Muscle layer of colon (tissue), 2 donors: ENCODE data around the gene ALKBH6.
A peak's percentile ranks its signal among the peaks of the same experiment; 100 is the strongest.
"Not testable (repeated sequence)": the region's sequence is repeated elsewhere in the genome, so short reads cannot be mapped to it uniquely, and the experiment has no call there.

Experiments
- H3K27ac ChIP-seq: one replicate; pipeline ENCODE4 v1.7.0; 2013; ENCODE audit warnings: low read depth, mild to moderate bottlenecking, low read length, moderate library complexity
- H3K27me3 ChIP-seq, 2 donors: one replicate each; pipeline ENCODE4 v1.7.0; 2013; ENCODE audit warnings: low read length in 2 of 2, mild to moderate bottlenecking in 2 of 2; ENCODE audit not compliant: insufficient read depth in 2 of 2, control insufficient read depth in 1 of 2
- H3K36me3 ChIP-seq: one replicate; pipeline ENCODE4 v1.7.0; 2013; ENCODE audit warnings: mild to moderate bottlenecking, low read length; ENCODE audit not compliant: insufficient read depth
- H3K4me1 ChIP-seq: one replicate; pipeline ENCODE4 v1.7.0; 2013; ENCODE audit warnings: mild to moderate bottlenecking, low read length; ENCODE audit not compliant: insufficient read depth
- H3K4me3 ChIP-seq, 2 donors: one replicate each; pipeline ENCODE4 v1.7.0; 2013; ENCODE audit warnings: low read length in 2 of 2, low read depth in 1 of 2, mild to moderate bottlenecking in 1 of 2, moderate library complexity in 1 of 2
- H3K9ac ChIP-seq: one replicate; pipeline ENCODE4 v1.7.0; 2013; ENCODE audit warnings: low read length
- H3K9me3 ChIP-seq: one replicate; pipeline ENCODE4 v1.7.0; 2013; ENCODE audit warnings: mild to moderate bottlenecking, low read length
- donor health status: abdominal sarcoma.
- donor health status: Adenocarcinoma of cecum.

Gene ALKBH6

GRCh38 chr19:36047835-36048234 lies 33.8 kb upstream of the ALKBH6 start:
- Histone ChIP-seq H3K4me1 (peaks cover 35% of the 10 kb centered on the region), H3K27ac (no peak overlapping the region), H3K4me3 (no peak overlapping the region), H3K9ac (no peak overlapping the region), H3K27me3 (no peaks in the 10 kb centered on the region), H3K36me3 (no peaks in the 10 kb centered on the region), H3K9me3 (no peaks in the 10 kb centered on the region)

GRCh38 chr19:36046443-36047050 lies 32.5 kb upstream of the ALKBH6 start:
- H3K27ac ChIP-seq, result no peak overlapping the region
- no peak overlapping the region for H3K9ac ChIP-seq
- H3K4me3 ChIP-seq, result no peak overlapping the region
- peaks cover 37% of the 10 kb centered on the region for H3K4me1 ChIP-seq
- H3K9me3 ChIP-seq, result no peaks in the 10 kb centered on the region
- H3K27me3 ChIP-seq, result no peaks in the 10 kb centered on the region
- H3K36me3 ChIP-seq, result no peaks in the 10 kb centered on the region

- H3K9ac ChIP-seq, result no peak overlapping the region
- no peak overlapping the region for H3K4me3 ChIP-seq
- H3K27me3 ChIP-seq, result no peaks in the 10 kb centered on the region
- H3K36me3 ChIP-seq, result no peaks in the 10 kb centered on the region
- H3K27ac ChIP-seq, result peak overlapping the region; percentile 56
- H3K4me1 ChIP-seq, result peaks cover 36% of the 10 kb centered on the region
- no peaks in the 10 kb centered on the region for H3K9me3 ChIP-seq
These were observed 29.9 kb upstream of the ALKBH6 start for GRCh38 chr19:36043952-36044351.

GRCh38 chr19:36041831-36042230 lies 27.8 kb upstream of the ALKBH6 start:
- Histone ChIP-seq H3K27me3 (no peaks in the 10 kb centered on the region), H3K27ac (no peak overlapping the region), H3K9me3 (no peaks in the 10 kb centered on the region), H3K36me3 (no peaks in the 10 kb centered on the region), H3K9ac (no peak overlapping the region), H3K4me1 (peaks cover 34% of the 10 kb centered on the region), H3K4me3 (no peak overlapping the region)

- peaks cover 27% of the 10 kb centered on the region for H3K4me1 ChIP-seq
- H3K4me3 ChIP-seq, H3K27me3 ChIP-seq, H3K9ac ChIP-seq, H3K27ac ChIP-seq, H3K36me3 ChIP-seq, H3K9me3 ChIP-seq: not testable (repeated sequence)
These were observed 27.1 kb upstream of the ALKBH6 start for GRCh38 chr19:36041092-36041491.

- Histone ChIP-seq H3K9me3 (no peaks in the 10 kb centered on the region), H3K4me3 (no peak overlapping the region), H3K4me1 (peaks cover 25% of the 10 kb centered on the region), H3K27ac (no peak overlapping the region), H3K27me3 (no peaks in the 10 kb centered on the region), H3K9ac (no peak overlapping the region), H3K36me3 (peaks cover under 1% of the 10 kb centered on the region)
These were observed 26.5 kb upstream of the ALKBH6 start for GRCh38 chr19:36040495-36040894.

- Histone ChIP-seq H3K9me3 (no peaks in the 10 kb centered on the region), H3K4me1 (peaks cover 11% of the 10 kb centered on the region), H3K9ac (peak within 1 kb of the TSS; percentile 33), H3K27ac (peak within 1 kb of the TSS; percentile 70), H3K27me3 (no peaks in the 10 kb centered on the region), H3K36me3 (peaks cover 14% of the 10 kb centered on the region), H3K4me3 (peak within 1 kb of the TSS; percentile 48 to 74)
These were observed 18.5 kb upstream of the ALKBH6 start, which contains the start of gene CLIP3 for GRCh38 chr19:36032251-36033104. TSS of gene CLIP3 (minus strand) at chr19:36032873. CDS start at chr19:36032357, 516 bp downstream.

- Histone ChIP-seq H3K9me3 (no peaks in the 10 kb centered on the region), H3K9ac (no peak overlapping the region), H3K27ac (no peak overlapping the region), H3K27me3 (no peaks in the 10 kb centered on the region), H3K36me3 (peaks cover 24% of the 10 kb centered on the region), H3K4me3 (no peak overlapping the region), H3K4me1 (peaks cover 11% of the 10 kb centered on the region)
These were observed 17.3 kb upstream of the ALKBH6 start for GRCh38 chr19:36031308-36031707.

- peaks cover 28% of the 10 kb centered on the region for H3K36me3 ChIP-seq
- H3K4me3 ChIP-seq, result no peak overlapping the region
- no peak overlapping the region for H3K27ac ChIP-seq
- no peaks in the 10 kb centered on the region for H3K27me3 ChIP-seq
- H3K9me3 ChIP-seq, result no peaks in the 10 kb centered on the region
- H3K4me1 ChIP-seq, result peaks cover 11% of the 10 kb centered on the region
- no peak overlapping the region for H3K9ac ChIP-seq
These were observed 16.5 kb upstream of the ALKBH6 start for GRCh38 chr19:36030264-36031148.

- no peaks in the 10 kb centered on the region for H3K27me3 ChIP-seq
- H3K27ac ChIP-seq, result no peak overlapping the region
- peaks cover 39% of the 10 kb centered on the region for H3K36me3 ChIP-seq
- no peak overlapping the region for H3K4me3 ChIP-seq
- no peak overlapping the region for H3K9ac ChIP-seq
- no peaks in the 10 kb centered on the region for H3K9me3 ChIP-seq
- peaks cover 11% of the 10 kb centered on the region for H3K4me1 ChIP-seq
These were observed 14.5 kb upstream of the ALKBH6 start for GRCh38 chr19:36028313-36029041.

- H3K9ac ChIP-seq, result no peak overlapping the region
- H3K27me3 ChIP-seq, result no peaks in the 10 kb centered on the region
- H3K36me3 ChIP-seq, result peaks cover 43% of the 10 kb centered on the region
- H3K27ac ChIP-seq, result no peak overlapping the region
- peaks cover 5% of the 10 kb centered on the region for H3K4me1 ChIP-seq
- H3K9me3 ChIP-seq, result no peaks in the 10 kb centered on the region
- no peak overlapping the region for H3K4me3 ChIP-seq
These were observed 13.7 kb upstream of the ALKBH6 start for GRCh38 chr19:36027696-36028095.
